Cardiac septum (tissue), 1 donor: ENCODE measurements around the gene SPINK1. TPM values are rescaled to one million over a fixed set of nuclear protein-coding genes. Genes with fewer than 3 reads are reported as not detected.
"Not testable (repeated sequence)": the region's sequence is repeated elsewhere in the genome, so short reads cannot be mapped to it uniquely, and the experiment has no call there.

Source experiments
- DNase-seq: peaks from one replicate; pipeline ENCODE4 v3.0.0-alpha.2; 2020; ENCODE audit warnings: low spot score
- intact Hi-C: fragments of 100-400 bp; cut with DNase I; formaldehyde crosslinking; loops from one replicate; pipeline ENCODE4 v1.14.0; 2022
- total RNA-seq: library from RNA; stranded (reverse); fragmentation: NEBNext Ultra II Directional; extraction: Animal tissue kit (Norgen Biotek cat#: 25700); gene quantifications from one replicate; pipeline ENCODE4 v1.2.1, GENCODE V29; 2021
- donor health status: DM: no; HTN: no; CAD: no.

The SPINK1 gene
- total RNA-seq, 1 donor from 2014 or later = 1.8 TPM

DNA sequence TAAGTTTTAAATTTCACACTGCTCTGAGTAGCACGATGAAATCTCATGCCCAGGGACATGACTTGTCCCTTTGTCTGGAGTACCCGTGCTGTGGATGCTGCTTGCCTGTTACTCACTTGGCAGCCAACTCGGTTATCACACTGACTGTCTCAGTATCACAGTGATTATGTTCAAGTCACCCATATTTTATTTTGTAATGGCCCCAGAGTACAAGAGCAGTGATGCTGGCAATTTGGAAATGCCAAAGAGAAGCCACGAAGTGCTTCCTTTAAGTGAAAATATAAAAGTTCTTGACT is 24.3 kb upstream of the SPINK1 start:
- intact Hi-C loops = loop anchor here (2.0 kb wide), 1 partner anchor 79 kb away; no protein-coding TSS in a partner anchor
- no peak for DNase-seq

DNA sequence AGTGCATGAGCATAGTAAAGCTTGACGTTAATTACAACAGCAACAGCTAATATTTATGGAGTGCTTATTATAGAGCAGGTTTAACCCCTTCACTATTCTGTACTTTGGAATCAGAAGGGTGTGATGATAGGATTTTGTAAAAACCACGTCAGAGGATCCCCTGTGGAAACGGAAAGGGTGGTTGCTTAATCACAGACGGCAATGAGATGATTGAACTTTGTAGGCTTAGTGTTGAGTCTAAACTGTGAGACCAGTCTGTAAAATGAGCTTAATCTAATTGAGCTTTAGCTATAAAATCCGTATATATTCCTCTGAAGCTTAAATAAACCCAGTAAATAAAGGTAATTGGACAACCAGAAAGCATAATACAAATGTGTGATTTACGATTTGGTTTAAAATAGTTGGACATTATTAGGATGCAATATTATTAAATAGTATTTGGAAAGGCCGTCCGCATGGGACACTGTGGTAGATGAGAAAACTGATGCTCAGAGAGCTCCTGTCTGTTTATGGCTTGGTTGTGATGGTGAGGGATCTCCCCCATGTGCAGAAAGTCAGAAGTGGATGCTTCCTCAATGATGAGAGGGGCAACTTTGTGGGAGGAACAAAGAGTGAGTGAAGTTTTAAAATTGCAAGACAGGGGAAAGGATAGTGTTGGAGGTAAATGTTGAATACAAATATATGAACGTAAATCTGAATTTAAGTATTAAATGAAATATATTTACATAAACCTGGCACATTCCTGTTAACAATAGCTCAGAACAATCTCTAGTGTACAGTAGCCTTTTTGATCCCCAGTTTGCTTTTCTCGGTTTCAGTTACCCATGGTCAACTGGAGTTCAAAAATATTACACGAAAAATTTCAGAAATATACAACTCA is 23.7 kb upstream of the SPINK1 start:
- intact Hi-C loops = no loop called here
- no peak for DNase-seq

DNA sequence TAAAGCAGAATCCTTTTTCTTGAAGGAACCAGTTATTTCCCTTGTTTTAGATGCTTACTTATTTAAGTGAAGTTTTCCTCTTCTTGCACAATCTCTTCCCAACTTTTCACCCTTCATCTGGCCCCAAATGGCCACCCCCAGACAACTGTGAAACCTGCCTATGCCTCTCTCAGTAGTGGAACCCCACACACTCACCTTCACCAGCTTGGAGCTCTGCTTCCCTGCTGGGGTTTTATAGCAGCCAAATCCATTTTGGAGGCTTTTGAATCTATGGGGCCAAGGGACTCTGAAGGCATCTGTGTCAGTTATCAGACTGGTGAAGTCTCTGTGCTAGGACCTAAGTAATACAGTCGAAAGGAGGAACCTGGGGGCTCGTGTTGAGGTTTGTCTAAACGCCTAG is 22.9 kb upstream of the SPINK1 start:
- intact Hi-C loops = no loop called here
- DNase-seq = no peak

DNA sequence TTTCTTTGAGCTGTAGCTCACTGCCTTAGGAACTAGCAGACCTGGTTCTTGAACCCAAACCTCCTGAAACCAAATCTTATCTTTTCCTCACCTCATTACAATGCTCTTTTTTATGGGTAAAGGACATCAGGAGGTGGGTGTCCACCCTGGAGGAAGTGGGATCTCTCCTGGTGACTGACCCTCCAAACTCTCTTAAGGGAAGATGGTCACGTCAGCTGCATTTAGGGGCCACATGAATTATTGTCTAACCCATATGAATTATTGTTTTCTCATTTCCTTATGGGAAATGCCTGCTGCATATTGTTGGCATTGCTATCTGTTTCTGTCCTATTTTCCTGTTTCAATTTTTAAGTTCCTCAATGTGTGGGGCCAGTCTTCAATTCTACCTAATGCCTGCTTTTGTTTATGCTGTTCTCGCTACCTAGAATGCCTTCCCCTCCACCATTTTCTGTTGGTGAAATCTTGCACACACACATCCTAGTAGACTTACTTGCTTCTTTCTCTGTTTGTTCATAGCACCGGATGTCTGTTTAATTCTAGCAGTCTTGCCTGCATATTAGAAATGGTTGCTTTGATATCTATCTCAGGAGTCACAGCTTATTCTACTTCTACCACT is 22.0 kb upstream of the SPINK1 start:
- DNase-seq = no peak
- intact Hi-C loops = no loop called here

DNA sequence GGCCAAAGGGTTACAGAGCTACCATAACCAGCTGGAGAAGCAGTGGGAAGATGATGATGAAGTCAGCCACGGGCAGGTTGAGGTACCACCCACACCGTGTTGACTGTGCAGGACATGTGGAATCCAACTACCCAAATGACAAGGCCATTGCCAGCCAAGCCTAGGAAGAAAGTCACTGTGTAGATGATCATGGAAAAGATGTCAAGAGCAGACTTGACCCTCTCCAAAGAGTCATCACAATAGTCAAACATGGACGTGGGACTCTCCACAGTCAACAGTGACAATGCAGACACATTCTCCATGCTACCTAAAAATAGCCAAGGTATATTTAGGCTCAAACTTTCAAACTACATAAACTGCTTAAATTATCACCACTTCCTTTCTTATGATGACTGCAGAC is 20.9 kb upstream of the SPINK1 start:
- no peak for DNase-seq
- intact Hi-C loops = no loop called here

DNA sequence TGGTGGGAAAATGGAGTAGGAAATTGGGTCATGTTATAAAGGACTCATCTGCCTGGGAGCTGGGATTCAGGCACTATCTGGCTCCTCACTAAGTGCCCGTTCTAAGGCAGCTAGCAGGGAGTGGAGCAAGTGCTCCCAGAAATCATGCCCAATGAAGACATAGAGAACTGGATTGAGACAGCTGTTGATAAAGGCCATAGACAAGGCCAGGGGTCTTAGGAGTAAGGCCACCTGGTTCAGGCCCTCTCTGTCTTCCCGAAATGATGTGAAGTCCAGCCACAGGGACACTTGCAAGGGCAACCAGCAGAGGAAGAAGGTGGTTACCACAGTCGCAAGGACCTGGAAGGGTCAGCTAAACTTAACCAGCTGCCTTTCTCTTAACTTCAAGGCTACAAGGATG is 20.1 kb upstream of the SPINK1 start:
- intact Hi-C loops = no loop called here
- DNase-seq = no peak

DNA sequence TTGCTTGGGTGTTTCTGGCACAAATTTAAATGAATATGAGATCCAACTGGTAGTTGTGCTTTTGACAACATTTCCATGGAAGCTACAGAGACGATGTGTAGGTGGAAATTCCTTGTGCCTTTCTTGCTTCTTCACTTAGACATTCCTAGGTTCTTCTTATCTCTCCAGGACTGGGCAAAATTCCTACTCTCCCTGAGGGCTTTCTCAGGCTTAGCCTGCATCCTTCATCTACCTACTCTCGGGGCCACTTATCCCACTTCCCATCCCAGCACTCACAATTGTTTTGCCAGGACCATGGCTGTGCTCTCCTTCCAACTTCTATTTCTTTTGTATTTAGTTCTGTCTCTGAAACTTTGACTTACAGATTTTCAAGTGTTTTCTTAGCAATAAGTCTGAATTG is 17.8 kb upstream of the SPINK1 start:
- no peak for DNase-seq
- intact Hi-C loops = no loop called here

DNA sequence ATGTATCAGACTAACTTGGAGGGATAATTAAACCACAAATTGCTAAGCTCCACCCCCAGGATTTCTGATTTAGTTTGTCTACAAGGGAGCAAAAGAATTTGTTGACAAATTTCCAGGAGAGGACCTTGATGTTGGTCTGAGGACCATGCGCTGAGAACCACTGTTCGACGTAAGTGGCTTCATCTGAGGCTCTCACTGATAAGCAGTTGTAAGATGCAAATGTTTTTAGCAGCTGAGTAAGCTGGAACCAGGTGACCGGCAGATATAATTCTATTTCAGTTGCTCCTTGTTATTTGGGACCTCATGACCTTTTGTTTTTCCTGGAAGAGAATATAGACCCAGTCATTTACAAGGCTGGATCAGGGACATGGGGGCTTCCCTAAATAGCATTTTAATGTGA is 14.1 kb upstream of the SPINK1 start:
- intact Hi-C loops = no loop called here
- DNase-seq = no peak

DNA sequence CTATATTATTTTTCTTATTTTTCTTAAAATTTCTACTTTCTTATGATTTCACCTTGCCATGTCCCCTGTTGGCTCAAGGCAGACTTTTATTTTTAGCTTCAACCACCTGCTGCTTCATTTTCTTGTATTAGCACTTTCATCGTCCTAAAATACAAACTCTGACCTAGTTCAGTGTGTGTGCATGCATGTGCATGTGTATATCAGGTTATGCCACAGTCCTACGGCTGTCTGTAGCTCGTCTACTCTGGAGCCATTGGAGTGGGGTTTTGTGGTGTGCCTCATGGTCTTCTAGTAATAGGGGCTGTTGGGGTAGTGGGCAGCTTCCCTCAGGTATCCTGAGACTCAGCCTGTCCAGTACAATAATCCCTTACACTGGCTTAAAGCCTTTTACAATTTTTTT is 13.4 kb upstream of the SPINK1 start:
- intact Hi-C loops = no loop called here
- DNase-seq = no peak

DNA sequence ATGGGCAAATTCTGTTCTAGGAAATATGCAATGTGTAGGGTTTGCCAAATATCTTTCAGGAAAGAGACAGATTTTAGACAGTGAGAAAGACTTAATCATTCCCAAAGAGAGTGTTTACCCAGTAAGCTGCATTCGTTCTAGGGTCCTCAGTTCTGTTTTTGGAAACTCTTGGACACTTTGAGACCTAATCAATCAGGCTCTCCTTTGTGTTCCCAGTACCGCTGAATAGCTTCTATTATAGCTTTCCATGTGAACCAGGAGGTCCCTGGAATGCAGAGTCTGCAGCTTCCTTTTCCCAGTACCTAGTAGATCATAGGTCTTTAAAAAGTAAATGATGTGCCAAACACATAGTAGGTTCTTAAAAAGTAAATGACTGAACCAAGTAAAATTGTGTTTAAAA is 11.4 kb upstream of the SPINK1 start:
- no peak for DNase-seq
- intact Hi-C loops = no loop called here

DNA sequence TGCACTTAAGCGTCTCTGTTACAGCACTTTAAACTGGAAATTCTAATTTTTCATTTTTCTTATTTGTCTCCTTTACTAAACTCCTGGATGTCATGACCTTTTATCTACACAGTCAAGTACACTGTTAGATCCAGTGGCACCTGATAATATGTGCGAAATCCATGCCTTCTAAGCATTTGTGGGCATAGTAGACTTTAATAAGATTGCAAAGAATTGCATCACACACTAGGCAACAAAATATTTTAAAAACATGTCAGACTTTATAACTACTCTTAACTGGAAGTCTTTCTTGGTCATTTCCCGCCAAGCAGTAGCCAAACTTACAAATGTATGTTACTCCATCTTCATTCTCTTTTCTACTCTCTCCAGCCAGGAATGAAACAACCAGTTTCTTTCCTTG is 5.0 kb upstream of the SPINK1 start:
- no peak for DNase-seq
- intact Hi-C loops = no loop called here

DNA sequence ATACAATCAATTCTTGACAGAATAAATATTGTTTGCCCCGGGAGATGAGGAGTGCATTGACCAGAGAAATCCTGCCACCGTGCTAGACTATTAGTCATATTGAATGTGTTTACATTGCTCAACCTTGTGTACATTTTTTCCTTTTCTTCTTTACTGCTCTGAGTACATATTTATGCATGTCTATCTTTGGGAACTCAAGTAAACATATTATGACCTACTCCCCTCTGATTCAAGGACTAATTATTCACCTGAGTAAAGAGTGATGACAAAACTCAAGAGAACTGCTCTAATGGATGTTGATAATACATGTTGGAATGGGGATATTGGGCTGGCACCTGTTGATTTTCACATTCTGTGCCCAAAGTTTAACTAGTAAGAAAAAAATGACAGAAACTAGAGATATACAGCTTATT is 3.9 kb upstream of the SPINK1 start:
- intact Hi-C loops = no loop called here
- DNase-seq = no peak

DNA sequence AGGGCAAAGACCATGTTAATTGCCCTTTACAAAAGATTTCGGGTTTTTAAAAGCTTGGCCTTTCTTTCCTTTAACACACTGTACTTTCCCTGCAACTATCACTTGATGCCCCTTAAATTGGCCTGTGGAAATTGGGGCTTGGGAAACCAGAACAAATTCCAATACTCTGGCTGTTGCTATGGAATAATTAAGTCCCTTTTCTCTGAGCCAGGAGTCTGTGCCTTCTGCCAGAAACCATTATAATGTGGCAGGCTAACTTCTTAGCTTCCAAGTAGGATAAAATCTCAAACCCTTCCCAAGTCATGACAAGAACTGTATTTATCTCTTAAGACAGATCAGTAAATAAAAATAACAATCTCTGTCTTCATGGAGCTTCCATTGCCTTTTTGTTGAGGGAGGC is 1.1 kb upstream of the SPINK1 start:
- intact Hi-C loops = no loop called here
- DNase-seq = no peak

DNA sequence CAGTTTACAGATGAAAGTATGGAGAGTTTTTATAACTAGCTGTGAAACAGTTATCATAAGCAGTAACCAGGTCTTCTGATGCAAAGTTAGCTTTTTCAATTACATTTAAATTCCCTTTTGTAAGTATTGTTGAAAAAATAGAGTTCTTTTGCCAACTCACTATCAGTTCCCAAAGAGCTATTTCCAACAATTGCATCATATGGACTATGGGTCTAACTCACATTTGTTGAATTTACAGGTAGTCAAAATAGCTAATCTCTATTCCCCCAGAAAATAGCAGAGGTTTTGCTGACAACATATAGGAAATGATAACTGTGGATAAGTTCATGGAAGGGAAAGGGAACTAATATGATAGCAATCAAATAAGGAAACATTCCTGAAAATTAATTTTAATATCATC is 1.4 kb downstream of the SPINK1 start:
- DNase-seq = no peak
- intact Hi-C loops = no loop called here

DNA sequence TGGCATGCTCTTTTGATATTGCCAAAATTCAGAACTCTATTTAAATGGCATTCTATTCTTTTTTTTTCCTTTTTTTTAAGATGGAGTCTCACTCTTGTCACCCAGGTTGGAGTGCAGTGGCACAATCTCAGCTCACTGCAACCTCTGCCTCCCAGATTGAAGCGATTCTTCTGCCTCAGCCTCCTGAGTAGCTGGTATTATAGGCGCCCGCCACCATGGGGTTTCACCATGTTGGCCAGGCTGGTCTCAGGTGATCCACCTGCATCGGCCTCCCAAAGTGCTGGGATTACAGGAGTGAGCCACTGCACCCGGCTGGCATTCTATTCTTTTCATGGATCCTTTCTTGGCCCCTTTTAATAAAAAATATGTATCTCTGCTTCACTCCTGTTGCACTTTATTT is 4.5 kb downstream of the SPINK1 start:
- intact Hi-C loops, DNase-seq: not testable (repeated sequence)

DNA sequence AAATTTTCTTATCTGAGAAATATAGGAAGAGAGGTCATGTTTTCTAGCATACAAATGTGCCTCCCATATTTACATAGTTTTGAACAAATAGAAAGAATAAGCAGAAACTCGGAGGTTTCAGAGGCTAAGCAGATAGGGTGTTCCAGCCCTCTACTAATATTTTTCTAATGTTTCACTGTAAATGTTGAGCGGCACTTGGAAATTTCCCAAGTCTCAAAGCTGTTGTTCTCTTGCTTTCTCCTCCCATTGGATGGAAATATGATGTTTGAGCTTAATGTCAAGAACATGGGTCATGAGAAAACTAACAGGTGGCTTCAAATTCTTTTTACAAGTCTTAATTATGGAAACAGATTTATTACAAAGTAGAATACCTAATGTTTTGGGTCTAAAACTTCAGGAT is 5.1 kb downstream of the SPINK1 start:
- no peak for DNase-seq
- intact Hi-C loops = no loop called here

DNA sequence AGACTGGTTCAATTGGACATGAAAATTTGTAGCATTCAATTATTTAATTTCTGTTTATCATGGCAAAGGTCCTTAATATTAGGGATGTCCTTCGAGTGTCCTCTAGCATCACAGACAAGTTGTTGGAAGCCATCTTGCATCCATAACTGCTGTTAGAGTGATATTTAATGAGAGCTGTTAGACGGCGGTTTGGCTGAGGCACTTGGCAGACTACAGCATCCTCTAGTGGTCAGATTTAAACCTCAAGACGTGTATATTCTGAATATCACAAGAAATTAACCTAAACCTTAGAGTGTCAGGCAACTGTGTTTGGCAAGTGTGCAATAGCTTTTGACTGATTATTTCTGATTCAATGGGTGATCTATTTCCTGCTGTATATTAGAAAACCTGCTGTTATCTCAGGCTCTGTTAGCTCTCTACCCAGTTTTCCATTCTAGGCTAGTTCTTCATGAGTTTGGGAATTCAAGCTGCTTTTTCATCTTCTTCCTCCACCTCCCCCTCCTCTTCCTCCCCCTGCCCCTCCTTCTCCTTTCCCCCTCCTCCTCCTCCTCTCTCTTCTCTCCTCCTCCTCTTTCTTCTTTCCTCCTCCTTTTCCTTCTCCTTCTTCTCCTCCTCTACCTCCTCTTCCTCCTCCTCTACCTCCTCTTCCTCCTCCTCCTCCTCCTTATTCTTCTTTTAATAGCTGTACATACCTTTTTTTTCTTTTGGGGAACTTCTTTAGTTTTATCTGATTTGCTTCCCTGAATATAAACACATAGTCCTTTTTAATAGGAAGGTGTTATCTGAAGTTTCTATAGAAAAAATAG is 8.6 kb downstream of the SPINK1 start:
- intact Hi-C loops = loop anchor here (1.0 kb wide), 1 partner anchor 195 kb away; no protein-coding TSS in a partner anchor

DNA sequence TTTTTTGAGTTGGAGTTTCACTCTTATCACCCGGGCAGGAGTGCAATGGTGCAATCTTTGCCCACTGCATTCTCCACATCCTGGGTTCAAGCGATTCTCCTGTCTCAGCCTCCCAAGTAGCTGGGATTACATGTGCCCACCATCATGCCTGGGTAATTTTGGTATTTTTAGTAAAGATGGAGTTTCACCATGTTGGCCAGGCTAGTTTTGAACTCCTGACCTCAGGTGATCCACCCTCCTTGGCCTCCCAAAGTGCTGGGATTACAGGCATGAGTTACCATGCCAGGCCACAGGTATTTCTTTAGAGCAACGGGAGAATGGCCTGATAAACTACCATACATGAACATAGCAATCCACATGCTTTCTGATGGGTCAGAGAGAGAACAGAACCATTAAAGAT is 9.2 kb downstream of the SPINK1 start:
- intact Hi-C loops, DNase-seq: not testable (repeated sequence)

More for the DNA sequence above, 8.6 kb downstream of the SPINK1 start:
- DNase-seq = no peak

DNA sequence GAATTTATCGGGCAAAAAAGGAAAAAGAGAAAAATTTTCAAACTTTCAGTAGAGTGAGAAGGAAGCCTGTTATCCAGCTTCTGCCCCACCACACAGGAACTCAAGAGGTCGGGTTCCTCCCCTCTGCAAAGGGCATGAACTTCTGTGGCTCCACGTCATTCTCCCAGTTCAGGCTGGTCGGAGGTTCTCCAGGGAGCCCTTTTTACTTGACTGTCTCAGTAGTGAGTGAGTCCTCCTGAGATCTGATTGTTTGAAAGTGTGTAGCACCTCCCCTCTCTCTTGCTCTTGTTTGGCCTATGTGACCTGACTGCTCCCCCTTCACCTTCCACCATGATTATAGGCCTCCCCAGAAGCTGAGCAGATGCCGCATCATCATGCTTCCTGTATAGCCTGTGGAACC is 9.7 kb downstream of the SPINK1 start:
- intact Hi-C loops = no loop called here
- DNase-seq = no peak

DNA sequence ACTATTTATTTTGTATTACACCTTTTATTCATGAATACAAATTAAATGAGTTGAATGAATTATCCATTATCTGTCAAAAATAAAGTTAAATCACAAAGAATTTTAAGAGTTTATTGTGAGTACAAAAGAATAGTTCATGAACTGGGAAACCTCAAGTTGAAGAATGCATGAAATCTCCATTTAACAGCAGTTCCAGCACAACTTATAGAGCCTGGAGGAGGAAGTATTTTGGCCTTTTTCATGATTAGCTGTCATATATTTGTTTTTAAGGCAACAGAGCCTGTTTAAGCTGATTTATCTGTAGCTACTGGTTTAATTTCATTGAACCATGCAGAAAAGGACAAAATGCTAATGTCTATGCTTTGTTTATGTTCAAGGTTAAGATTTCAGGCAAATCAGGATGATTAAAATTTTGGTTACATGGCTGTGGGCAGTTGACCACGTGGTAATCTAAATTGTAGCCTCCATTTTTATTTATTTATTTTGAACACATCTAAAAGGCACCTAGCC is 12.2 kb downstream of the SPINK1 start:
- intact Hi-C loops = no loop called here
- no peak for DNase-seq
